HG02763 (cell line): ENCODE results near the gene ACTR3.

Experiments used
- ATAC-seq: cut with Tn5 transposase; IDR thresholded peaks from one replicate; pipeline ENCODE4 v1.9.1; 2021; ENCODE audit warnings: mild to moderate bottlenecking, moderate library complexity; ENCODE audit not compliant: unreplicated experiment

Gene ACTR3

DNA sequence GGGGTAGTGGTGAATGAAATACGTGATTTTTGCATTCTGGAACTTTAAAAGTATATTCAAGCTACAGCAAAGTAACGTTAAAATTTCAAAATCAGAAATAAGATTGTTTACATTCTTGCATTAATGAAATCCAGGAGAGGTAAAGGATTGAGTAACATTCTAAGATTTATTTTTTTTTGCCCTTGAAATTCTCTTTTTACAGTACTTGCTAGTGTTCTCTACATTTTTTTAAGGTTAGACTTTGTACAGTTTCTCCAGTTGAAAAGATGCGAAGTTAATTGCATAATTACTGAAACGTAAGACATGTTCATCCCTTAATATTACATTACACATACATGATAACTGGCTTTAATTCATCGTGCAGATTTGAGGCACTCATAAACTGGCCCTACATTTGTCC lies 74.5 kb downstream of the ACTR3 start:
- ATAC-seq, result no peak

DNA sequence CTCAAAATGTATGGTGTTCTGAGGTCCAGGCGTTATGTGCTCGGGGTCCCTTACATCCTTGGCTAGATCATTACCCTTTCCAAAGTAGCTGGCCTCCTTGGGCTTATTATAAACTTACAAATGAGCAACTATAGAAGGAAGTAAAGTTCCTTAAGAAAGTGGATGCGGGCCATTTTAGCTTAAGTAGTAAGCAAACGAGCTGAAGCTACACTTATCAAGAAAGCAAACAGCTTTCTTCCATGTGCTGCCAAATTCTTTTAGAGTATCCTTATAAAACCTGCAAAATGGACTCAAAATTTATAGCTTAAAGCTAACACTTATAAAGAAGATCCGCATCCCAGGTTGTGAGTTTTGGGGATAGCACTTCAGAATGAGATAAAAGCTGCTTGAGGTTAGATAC lies 75.3 kb downstream of the ACTR3 start:
- no peak for ATAC-seq

- ATAC-seq, result peak; percentile 70
Observed at GRCh38 chr2:113965644-113966043, 75.8 kb downstream of the ACTR3 start.

DNA sequence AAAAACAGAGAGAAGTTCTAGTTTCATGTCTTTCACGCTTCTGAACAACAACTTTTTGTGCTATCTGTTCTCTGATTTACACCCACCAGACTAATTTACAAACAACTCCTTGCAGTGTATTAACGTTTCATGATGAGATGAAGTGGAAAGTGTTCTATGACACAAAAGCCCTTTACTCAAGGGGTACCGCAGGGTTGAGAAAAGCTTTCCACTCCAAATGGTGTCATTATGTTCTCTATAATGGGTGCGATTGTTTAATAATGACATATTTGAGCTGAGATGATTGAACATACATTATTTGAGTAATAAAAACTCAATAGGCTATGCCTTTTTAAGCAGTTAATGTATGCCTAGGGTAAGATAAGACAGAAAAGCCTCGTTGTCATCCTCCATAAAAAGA lies 76.3 kb downstream of the ACTR3 start:
- no peak for ATAC-seq

GRCh38 chr2:113966832-113967231 lies 76.9 kb downstream of the ACTR3 start:
- ATAC-seq, result peak; percentile 47

DNA sequence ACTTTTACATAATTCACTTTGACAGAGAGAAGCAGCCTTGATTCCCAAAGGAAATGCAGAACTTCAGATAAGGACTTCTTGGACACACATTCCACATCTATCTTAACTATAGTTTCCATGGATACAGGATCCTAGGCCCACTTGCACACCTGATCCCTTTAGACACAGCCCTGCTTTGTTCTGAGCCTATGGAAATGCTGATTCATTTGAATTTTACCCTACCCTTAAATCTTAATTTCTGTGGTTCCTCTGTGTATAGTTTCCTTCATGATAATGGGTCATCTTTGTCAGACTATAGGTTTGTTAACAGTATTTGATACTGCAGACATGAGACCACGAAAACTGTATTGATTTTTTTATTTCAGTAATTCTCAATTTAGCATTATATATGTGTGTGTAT lies 77.4 kb downstream of the ACTR3 start:
- ATAC-seq, result no peak

DNA sequence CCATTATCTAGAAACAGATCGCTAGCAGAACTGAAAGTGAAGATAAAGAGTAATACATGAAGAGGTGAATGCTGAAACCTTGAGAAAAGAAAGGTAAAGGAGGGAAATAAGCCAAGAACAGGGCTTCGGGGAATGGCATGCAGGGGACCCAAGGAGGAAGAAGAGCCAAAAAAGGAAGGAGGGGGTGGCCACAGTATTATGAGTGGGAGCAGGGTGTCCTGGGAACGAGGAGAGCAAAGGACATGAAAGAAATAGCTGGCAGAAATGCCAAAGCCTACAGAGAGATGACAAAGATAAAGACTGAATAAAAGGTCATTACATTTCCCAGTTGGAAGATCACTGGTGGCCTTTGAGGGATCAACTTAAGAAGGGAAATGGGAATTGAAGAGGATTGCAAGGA lies 82.9 kb downstream of the ACTR3 start:
- no peak for ATAC-seq

GRCh38 chr2:113973810-113974209 lies 83.9 kb downstream of the ACTR3 start:
- ATAC-seq, result no peak

- ATAC-seq, result no peak
Observed at GRCh38 chr2:113974727-113975126, 84.8 kb downstream of the ACTR3 start.

- no peak for ATAC-seq
Observed at GRCh38 chr2:113976277-113976928, 86.5 kb downstream of the ACTR3 start.

GRCh38 chr2:113977060-113977659 lies 87.3 kb downstream of the ACTR3 start:
- no peak for ATAC-seq

DNA sequence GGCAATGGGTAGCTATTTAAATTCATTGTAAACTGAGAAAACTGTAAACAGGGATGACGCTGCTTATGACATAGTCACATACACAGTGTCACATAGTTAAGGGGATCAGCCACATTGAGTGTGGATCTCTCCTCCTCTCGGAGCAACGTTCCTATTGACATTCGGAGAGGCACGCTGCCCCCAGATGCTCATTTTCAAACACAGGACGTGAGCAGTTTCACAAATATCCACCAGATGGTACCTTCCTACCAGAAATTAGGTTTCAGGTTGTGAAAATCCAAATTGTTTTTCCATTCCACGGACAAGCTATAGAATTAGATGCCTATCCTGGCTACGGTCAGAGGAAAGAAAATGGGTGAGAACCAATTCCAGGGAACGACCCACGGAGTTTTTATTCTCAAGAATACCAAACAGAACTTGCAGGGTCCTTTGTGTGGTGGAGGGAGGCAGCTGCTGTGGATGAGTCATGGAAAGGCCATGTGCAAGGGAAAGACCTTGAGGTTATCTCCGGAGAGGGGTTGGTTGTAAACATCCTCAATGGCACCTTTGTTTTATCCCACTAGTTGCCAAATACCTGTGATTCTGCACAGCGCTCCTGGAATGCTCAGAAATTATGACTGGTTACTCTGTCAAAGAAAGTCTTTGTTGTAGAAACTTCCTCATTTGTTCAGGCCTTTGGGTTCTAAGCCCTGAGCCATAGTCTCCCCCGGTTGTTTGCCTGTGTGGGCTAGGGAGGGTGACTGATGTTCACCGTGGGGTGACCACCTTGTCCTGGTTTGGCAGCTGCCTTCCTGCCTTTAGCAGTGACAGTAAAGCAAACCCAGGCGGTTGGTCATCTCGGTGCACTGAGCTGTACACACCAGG lies 88.0 kb downstream of the ACTR3 start:
- ATAC-seq, result no peak

DNA sequence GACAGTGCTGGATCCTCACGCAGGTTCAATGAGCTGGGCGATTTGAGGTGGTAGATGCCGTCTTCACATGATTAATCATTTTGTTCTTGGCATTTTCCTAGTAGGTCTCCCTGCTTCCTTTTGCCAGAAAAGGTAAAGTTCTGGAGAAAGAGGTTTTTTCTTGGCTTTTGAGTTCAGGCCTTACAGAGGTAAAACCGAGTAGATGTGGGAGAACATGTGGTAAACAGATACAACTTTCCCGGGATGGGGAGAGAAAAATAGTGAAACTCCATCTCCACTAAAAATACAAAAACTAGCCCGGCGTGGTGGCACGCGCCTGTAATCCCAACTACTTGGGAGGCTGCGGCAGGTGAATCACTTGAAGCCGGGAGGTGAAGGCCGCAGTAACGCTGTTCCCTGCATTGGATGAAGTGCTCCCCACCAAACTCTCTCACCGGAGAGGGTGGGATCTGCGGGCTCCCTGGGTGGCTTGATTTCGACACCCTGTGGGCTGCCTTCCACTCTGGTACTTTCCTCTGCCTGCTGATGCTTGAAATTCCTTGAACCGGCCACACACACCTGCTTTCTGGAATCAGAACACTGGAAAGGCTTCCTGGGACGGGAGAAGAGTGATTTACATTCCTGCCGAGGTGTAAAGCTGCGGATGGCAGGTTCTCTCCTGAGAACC lies 88.8 kb downstream of the ACTR3 start:
- no peak for ATAC-seq

DNA sequence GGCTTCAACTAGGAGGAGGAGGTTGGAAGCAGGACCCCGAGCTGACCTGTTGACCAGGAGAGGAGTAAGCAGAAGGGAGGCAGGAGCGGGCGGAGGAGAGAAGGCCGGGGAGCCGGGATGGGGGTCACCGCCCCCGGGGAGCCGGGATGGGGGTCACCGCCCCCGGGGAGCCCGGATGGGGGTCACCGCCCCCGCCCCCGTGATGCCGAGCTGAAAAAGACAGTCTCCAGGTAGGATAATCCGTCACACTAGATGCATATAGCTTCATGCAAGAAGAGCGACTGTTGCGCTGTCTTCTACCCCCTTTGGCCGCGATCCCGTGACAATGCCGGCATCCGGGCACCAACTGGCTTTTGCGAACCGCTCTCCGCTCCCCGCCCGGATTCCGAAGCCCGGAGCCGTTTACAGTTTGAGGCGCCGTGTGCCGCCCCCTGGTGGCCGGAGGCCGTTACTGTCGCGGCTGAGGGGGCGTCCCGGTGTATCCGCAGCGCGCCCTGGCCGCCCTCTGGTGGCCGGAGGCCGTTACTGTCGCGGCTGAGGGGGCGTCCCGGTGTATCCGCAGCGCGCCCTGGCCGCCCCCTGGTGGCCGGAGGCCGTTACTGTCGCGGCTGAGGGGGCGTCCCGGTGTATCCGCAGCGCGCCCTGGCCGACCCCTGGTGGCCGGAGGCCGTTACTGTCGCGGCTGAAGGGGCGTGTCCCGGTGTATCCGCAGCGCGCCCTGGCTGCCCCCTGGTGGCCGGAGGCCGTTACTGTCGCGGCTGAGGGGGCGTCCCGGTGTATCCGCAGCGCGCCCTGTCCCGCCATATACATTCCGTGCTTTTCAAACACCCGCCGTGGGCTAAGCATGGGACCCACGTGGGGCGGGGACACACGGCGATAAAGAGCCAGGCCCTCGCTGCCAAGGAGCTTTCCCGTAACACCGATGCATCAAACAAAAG lies 89.6 kb downstream of the ACTR3 start:
- ATAC-seq, result no peak

DNA sequence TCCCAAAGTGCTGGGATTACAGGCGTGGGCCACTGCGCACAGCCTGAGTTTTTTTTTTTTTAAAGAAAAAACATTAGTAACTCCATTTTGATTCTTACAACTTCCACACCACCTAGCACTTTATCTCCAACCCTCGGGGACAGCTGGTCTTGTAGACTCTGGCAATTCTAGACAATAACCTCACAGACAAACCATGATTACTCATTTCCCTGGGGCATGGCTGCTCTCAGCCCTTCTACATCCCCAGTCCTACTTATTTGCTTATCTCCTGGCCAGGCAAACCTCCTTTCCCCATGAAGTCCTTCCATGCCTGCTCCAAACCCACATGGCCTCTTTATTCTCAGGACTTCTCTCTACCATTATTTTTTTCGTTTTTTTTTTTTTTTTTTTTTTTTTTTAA lies 91.1 kb downstream of the ACTR3 start:
- ATAC-seq, result no peak

DNA sequence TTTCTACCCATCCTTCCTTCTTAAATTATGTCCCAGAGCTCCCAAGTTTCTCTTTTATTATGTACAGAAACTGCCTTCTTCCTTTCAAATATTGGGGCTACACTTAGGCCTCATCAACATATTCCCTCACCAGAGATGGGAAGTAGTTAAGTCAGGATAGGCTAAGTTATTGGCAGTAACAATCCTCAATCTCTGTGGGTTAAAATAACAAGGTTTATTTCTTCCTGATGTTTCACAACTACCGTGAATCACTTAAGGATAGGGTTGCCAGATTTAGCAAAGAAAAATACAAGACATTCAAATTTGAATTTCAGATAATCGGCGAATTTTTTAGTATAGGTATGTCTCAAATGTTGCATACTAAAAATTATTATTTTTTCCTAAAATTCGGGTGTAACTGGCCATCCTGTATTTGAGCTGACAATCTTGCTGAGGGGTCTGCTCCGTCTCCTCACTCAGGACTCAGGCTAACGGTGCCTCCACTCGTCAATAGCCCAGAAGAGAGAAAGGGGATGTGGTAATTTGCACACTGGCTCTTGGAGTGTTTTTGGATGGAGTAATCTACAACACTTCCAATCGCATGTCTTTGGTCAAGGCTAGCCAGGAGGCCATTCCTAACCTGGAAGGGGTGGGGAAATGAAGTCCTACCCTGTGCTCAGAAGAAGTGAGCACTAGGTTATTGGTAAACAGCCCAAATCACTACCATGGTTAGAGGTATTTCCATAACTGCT lies 91.7 kb downstream of the ACTR3 start:
- no peak for ATAC-seq

GRCh38 chr2:113985554-113986397 lies 95.9 kb downstream of the ACTR3 start:
- ATAC-seq, result no peak

- no peak for ATAC-seq
Observed at GRCh38 chr2:113986762-113987290, 96.9 kb downstream of the ACTR3 start.

DNA sequence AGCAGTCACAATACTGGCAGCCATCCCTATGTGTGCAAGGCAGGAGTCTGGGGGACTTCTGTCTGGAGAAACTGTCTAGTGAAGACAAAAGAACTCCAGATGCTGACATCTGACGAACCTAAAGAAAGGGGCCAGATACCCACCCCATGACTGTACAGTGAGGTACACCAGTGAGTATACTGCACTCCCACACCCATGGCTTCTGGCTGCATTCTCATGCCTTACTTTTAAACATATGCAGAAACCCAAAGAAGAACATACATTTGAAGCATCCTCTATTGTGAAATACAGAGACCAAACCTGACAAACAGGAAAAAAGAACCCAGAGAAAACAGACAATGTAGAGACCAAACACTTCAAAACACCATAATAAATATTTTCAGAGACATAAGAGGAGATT lies 102.2 kb downstream of the ACTR3 start:
- ATAC-seq, result no peak
